ENCODE results near the gene LGMN. TPM values are rescaled to one million over a fixed set of nuclear protein-coding genes. Genes with fewer than 3 reads are reported as not detected.

Gene LGMN
- total and polyA plus RNA-seq, 9 of the 15 experiments (the other 6 are each of a cell fraction or from before 2014, with no cell fraction given) = 0.05 to 1.4 (median 0.43) TPM; not detected in 2

DNA sequence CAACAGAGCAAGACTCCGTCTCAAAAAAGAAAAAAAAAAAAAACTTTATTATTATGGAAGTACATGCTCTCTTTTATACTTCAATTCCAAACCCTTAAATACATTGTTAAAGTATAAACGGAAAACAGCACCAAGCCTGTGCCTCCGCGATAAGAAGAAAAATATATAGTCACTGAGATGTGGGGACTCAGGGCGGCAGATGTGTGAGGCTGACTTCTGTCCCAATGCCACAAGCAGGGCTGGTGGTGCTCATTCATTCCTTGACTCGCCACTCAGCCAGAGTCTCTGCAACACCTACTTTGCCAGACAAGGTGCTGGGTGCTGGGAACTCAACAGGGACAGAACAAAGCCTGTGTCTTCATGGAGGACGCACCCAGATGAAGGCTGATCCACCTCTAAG lies 13.8 kb downstream of the LGMN start:
- BruUV-seq (replicated peaks) = no TSS peak
- POLR2A ChIA-PET = no interaction called here
- DNase-seq (ENCODE audit: extremely low read depth in 1 of 4, low spot score in 3 of 4) (peak in 2 of 4 experiments; percentile 25 to 27), FAIRE-seq (no peak), ATAC-seq (peak; percentile 65)
- Histone ChIP-seq H3K4me1 (replicated peaks in 1 of 2; ENCODE audit: control insufficient read depth in 2 of 2, insufficient read depth in 2 of 2, low read length in 2 of 2) (peaks cover 0 to 11% of the 10 kb centered on the region in 2 experiments; a peak in 3 of 5 replicates), H3K9ac (ENCODE audit: insufficient read depth in 1 of 2, low read depth in 2 of 2, low read length in 2 of 2) (no peak overlapping the region), H3K9me1 (ENCODE audit: control insufficient read depth, insufficient read depth, low read length) (no peaks in the 10 kb centered on the region), H3K9me3 (replicated peaks; ENCODE audit: control insufficient read depth, insufficient read depth, low read depth, low read length) (no peaks in the 10 kb centered on the region), H3K4me3 (no peak overlapping the region), H3K27ac (ENCODE audit: extremely low read depth, low read depth, low read length) (no peak overlapping the region), H3K27me3 (ENCODE audit: control insufficient read depth in 2 of 2, insufficient read depth in 2 of 2, low read length in 2 of 2) (peaks cover 0 to 6% of the 10 kb centered on the region in 2 experiments; a peak in 1 of 5 replicates), H3K36me3 (ENCODE audit: control insufficient read depth, insufficient read depth, low read length) (no peaks in the 10 kb centered on the region), H2AFZ (ENCODE audit: low read depth, low read length) (no peak overlapping the region), H4K20me1 (replicated peaks; ENCODE audit: control insufficient read depth, insufficient read depth, low read length) (no peaks in the 10 kb centered on the region), H3K79me2 (ENCODE audit: control insufficient read depth, insufficient read depth, low read length) (no peaks in the 10 kb centered on the region), H3K4me2 (ENCODE audit: insufficient read depth, low read length) (peak overlapping the region; percentile 21; the same call in 1 of the 2 replicates)
- intact Hi-C loops (cut with micrococcal nuclease) = no loop called here
- in situ Hi-C loops (cut with MboI) = no loop called here
- CTCF ChIA-PET (ENCODE audit: low intra/inter-chr PET ratio) = no interaction called here
- TF ChIP-seq, protein P1, sequence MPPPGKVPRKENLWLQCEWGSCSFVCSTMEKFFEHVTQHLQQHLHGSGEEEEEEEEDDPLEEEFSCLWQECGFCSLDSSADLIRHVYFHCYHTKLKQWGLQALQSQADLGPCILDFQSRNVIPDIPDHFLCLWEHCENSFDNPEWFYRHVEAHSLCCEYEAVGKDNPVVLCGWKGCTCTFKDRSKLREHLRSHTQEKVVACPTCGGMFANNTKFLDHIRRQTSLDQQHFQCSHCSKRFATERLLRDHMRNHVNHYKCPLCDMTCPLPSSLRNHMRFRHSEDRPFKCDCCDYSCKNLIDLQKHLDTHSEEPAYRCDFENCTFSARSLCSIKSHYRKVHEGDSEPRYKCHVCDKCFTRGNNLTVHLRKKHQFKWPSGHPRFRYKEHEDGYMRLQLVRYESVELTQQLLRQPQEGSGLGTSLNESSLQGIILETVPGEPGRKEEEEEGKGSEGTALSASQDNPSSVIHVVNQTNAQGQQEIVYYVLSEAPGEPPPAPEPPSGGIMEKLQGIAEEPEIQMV (tag; conservative IDR thresholded peaks at IDR 0.05; ENCODE audit: low read depth) = no peak
- TF ChIP-seq MTA2 (IDR thresholded peaks at IDR 0.05; ENCODE audit: low read depth) = 0 out of 2 replicates have a peak, but pooled peaks have one; percentile 22
- no peak for TF ChIP-seq TFAM (CRISPR knock-in tag; conservative IDR thresholded peaks at IDR 0.05)
- TF ChIP-seq RHOXF2B (CRISPR knock-in tag; conservative IDR thresholded peaks at IDR 0.05) = no peak
- TF ChIP-seq ZNF347 (CRISPR knock-in tag; IDR thresholded peaks at IDR 0.05; ENCODE audit: low read depth) = no peak
- peak; percentile 60; the same call in 1 of the 2 replicates for TF ChIP-seq CBFA2T3 (IDR thresholded peaks at IDR 0.05)
- TF ChIP-seq ETS1 (conservative IDR thresholded peaks at IDR 0.05; ENCODE audit: control insufficient read depth, low read depth, low read length) = no peak
- peak; percentile 76 for TF ChIP-seq TCF3 (CRISPR knock-in tag; IDR thresholded peaks at IDR 0.05)
- TF ChIP-seq ZNF217 (CRISPR knock-in tag; IDR thresholded peaks at IDR 0.05) = no peak
- TF ChIP-seq MNT (conservative IDR thresholded peaks at IDR 0.05) = no peak
- no peak for TF ChIP-seq ILK (tag; IDR thresholded peaks at IDR 0.05; ENCODE audit: borderline replicate concordance, low read depth)
- no peak for TF ChIP-seq DPF2 (IDR thresholded peaks at IDR 0.05)
- peak; percentile 56 for TF ChIP-seq TAL1 (IDR thresholded peaks at IDR 0.05)
- TF ChIP-seq ARID1B (IDR thresholded peaks at IDR 0.05) = peak; percentile 64
- 0 out of 2 replicates have a peak, but pooled peaks have one; percentile 7 for TF ChIP-seq CBFA2T2 (conservative IDR thresholded peaks at IDR 0.05)
- no peak for TF ChIP-seq TARDBP (IDR thresholded peaks at IDR 0.05)
- WGBS (ENCODE audit: insufficient coverage, low coverage, missing lambda C conversion rate) = 24% methylated on average over 7 of the region's 7 CpGs
